GM18508 (cell line): ENCODE measurements around the gene IYD.
"Not testable (repeated sequence)": the region's sequence is repeated elsewhere in the genome, so short reads cannot be mapped to it uniquely, and the experiment has no call there.

Source experiments
- ATAC-seq: cut with Tn5 transposase; IDR thresholded peaks from one replicate; pipeline ENCODE4 v1.9.1; 2021; ENCODE audit warnings: moderate number of reproducible peaks; ENCODE audit not compliant: insufficient read depth, unreplicated experiment

The IYD gene

GRCh38 chr6:150425508-150425907 lies 56.7 kb downstream of the IYD start:
- no peak for ATAC-seq

- no peak for ATAC-seq
These were observed 57.4 kb downstream of the IYD start for GRCh38 chr6:150426198-150426597.

- no peak for ATAC-seq
These were observed 58.3 kb downstream of the IYD start for GRCh38 chr6:150427037-150427602.

GRCh38 chr6:150427843-150428242 lies 59.0 kb downstream of the IYD start:
- no peak for ATAC-seq

GRCh38 chr6:150430815-150431214 lies 62.0 kb downstream of the IYD start:
- ATAC-seq, result no peak

- no peak for ATAC-seq
These were observed 66.5 kb downstream of the IYD start for GRCh38 chr6:150435360-150435759.

- no peak for ATAC-seq
These were observed 67.0 kb downstream of the IYD start for GRCh38 chr6:150435832-150436231.

- no peak for ATAC-seq
These were observed 70.6 kb downstream of the IYD start for GRCh38 chr6:150439373-150439772.

GRCh38 chr6:150443621-150444020 lies 74.8 kb downstream of the IYD start:
- no peak for ATAC-seq

GRCh38 chr6:150444308-150444707 lies 75.5 kb downstream of the IYD start:
- no peak for ATAC-seq

GRCh38 chr6:150445486-150445885 lies 76.7 kb downstream of the IYD start:
- no peak for ATAC-seq

- no peak for ATAC-seq
These were observed 79.4 kb downstream of the IYD start for GRCh38 chr6:150448221-150448620.

- not testable (repeated sequence) for ATAC-seq
These were observed 80.2 kb downstream of the IYD start for GRCh38 chr6:150449055-150449454.

- no peak for ATAC-seq
These were observed 82.1 kb downstream of the IYD start for GRCh38 chr6:150450918-150451317.

- no peak for ATAC-seq
These were observed 83.1 kb downstream of the IYD start for GRCh38 chr6:150451807-150452427.

- no peak for ATAC-seq
These were observed 83.8 kb downstream of the IYD start for GRCh38 chr6:150452428-150453243.

GRCh38 chr6:150453357-150453756 lies 84.5 kb downstream of the IYD start:
- no peak for ATAC-seq
